Pancreas (tissue), 10 donors: ENCODE measurements around the gene FRS2. TPM values are rescaled to one million over a fixed set of nuclear protein-coding genes. Genes with fewer than 3 reads are reported as not detected.

Source experiments
- ATAC-seq, 4 donors: fragments of 200-7000 bp; cut with Tn5 transposase; one replicate each; pipeline versions ENCODE4 v1.8.0 to v1.9.1; 2020; ENCODE audit warnings: mild to moderate bottlenecking in 4 of 4, moderate library complexity in 4 of 4
- DNase-seq, 6 donors: peaks; one replicate each; pipeline ENCODE4 v3.0.0-alpha.2; 2020
- FAIRE-seq: peaks from 2 replicates; lab custom pipeline; 2012; peaks lifted over from hg19 to GRCh38; lab: Jason Lieb, UNC
- H3K27ac ChIP-seq, 4 donors: fragments of 200-600 bp; sonication (generic); 1 replicate in 3 of 4; 2 replicates in 1 of 4; pipeline versions ENCODE4 v1.5.0 to v1.8.0; 2020
- H3K27me3 ChIP-seq, 4 donors: fragments of 200-600 bp; one replicate each; pipeline ENCODE4 v1.8.0; 2021
- H3K36me3 ChIP-seq, 3 donors: fragments of 200-600 bp; sonication (generic) in 1 of 3; one replicate each; pipeline versions ENCODE4 v1.5.0 to v1.8.0; 2020 to 2021
- H3K4me1 ChIP-seq, 3 donors: fragments of 200-600 bp; one replicate each; pipeline ENCODE4 v1.8.0; 2021
- H3K4me3 ChIP-seq, 4 donors: fragments of 200-600 bp; sonication (generic) in 2 of 4; one replicate each; pipeline versions ENCODE4 v1.5.0 to v1.8.0; 2020 to 2021
- H3K9me3 ChIP-seq, 4 donors: fragments of 200-600 bp; one replicate each; pipeline ENCODE4 v1.8.0; 2021
- WGBS, 2 donors: extraction: QIAGEN DNeasy Blood & Tissue Kit; methylation state at CpG; one replicate each; pipeline ENCODE4 v1.1.7; 2013; 5-methylcytosine and 5-hydroxymethylcytosine counted together
- intact Hi-C, 3 donors: fragments of 100-400 bp; cut with DNase I; formaldehyde crosslinking; loops; one replicate each; pipeline versions ENCODE4 v1.11.1 to v1.14.2; 2022
- polyA plus RNA-seq, 2 donors: library from polyadenylated mRNA; stranded (reverse); fragments of 200-250 nt; gene quantifications; one replicate each; pipeline ENCODE4 v1.2.3, GENCODE V29; 2013
- total RNA-seq, 6 donors: library from RNA; stranded (reverse); fragmentation: NEBNext Ultra II Directional in 4 of 6; extraction: Animal tissue kit (Norgen Biotek cat#: 25700) in 4 of 6; gene quantifications; one replicate each; pipeline versions ENCODE4 v1.2.1 to v1.2.4, GENCODE V29; 2021 to 2023
- TF ChIP-seq, protein P1 (sequence below), 4 donors: fragments of 200-600 bp; sonication (generic) in 3 of 4; IDR thresholded peaks; one replicate each; pipeline versions ENCODE4 v1.5.0 to v1.8.0; 2021; ENCODE audit warnings: antibody characterized with exemption in 4 of 4
- donor health status: healthy with polysubstance abuse.
- donor health status: DM: no; HTN: no; CAD: no; lungs with moderate emphysema.
- donor health status: DM: no; HTN: no; CAD: no.
- donor health status: control.
- donor health status: control.
- donor health status: Bipolar disorder and iron deficiency.
- donor health status: DM: yes; HTN: yes; CAD: no.
- donor health status: DM: no; HTN: no; CAD: no.
- donor health status: DM: no; HTN: no; CAD: no.
- donor health status: DM: yes; HTN: yes; CAD: no.

The FRS2 gene
- total and polyA plus RNA-seq, 8 donors = 2.5 to 23.2 (median 12.1) TPM

DNA sequence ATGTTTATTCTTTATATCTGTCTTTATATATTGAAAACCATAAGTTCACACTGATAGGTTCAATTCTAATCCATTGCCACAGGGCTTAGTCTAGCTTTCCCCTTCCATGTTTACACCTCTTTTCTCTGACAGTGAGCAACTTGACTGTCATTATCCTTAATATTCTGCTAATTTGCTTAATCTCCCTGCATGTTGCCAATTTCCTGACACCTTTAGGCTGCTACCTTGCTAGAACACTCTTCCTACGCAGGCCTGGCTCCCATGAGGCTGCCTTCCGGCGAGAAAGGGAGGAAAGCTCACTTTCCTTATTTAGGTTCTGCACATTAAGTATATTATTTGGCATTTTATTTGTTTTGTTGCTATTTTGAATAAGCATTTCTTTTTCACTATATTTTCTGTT is 12.8 kb upstream of the FRS2 start:
- no peak for ATAC-seq
- 65% methylated on average over 3 of the region's 3 CpGs for WGBS, 2 donors
- H3K27me3 ChIP-seq = no peaks in the 10 kb centered on the region
- no peaks in the 10 kb centered on the region for H3K9me3 ChIP-seq
- TF ChIP-seq, protein P1, sequence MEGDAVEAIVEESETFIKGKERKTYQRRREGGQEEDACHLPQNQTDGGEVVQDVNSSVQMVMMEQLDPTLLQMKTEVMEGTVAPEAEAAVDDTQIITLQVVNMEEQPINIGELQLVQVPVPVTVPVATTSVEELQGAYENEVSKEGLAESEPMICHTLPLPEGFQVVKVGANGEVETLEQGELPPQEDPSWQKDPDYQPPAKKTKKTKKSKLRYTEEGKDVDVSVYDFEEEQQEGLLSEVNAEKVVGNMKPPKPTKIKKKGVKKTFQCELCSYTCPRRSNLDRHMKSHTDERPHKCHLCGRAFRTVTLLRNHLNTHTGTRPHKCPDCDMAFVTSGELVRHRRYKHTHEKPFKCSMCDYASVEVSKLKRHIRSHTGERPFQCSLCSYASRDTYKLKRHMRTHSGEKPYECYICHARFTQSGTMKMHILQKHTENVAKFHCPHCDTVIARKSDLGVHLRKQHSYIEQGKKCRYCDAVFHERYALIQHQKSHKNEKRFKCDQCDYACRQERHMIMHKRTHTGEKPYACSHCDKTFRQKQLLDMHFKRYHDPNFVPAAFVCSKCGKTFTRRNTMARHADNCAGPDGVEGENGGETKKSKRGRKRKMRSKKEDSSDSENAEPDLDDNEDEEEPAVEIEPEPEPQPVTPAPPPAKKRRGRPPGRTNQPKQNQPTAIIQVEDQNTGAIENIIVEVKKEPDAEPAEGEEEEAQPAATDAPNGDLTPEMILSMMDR (IDR thresholded peaks at IDR 0.05) = no peak
- H3K27ac ChIP-seq = no peak overlapping the region
- H3K4me3 ChIP-seq = no peak overlapping the region
- DNase-seq = no peak
- intact Hi-C loops = no loop called here
- no peaks in the 10 kb centered on the region for H3K4me1 ChIP-seq
- no peak for FAIRE-seq
- no peaks in the 10 kb centered on the region for H3K36me3 ChIP-seq

DNA sequence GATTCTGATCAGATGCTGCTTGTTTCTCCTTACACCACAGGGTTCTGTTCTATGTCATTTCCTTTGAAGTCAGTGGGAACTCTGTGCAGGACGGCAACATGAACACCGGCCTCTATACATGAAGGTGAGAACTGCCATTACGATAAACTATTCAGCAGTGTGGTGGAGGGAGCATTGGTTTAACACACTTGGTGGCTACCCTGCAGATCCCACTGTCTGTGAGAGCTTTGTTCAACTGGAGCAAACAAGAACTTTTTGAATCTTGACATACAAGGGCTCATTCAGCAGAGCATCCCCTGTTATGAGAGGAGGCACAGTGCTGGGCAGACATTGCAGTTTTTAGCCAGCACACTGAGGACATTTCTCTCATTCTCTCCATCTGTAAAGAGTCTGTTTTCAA is 10.7 kb upstream of the FRS2 start:
- TF ChIP-seq, protein P1 (IDR thresholded peaks at IDR 0.05) = no peak
- no peaks in the 10 kb centered on the region for H3K27me3 ChIP-seq
- no peaks in the 10 kb centered on the region for H3K36me3 ChIP-seq
- H3K4me1 ChIP-seq = no peaks in the 10 kb centered on the region
- no peak for DNase-seq
- intact Hi-C loops = no loop called here
- no peaks in the 10 kb centered on the region for H3K9me3 ChIP-seq
- no peak overlapping the region for H3K4me3 ChIP-seq
- no peak overlapping the region for H3K27ac ChIP-seq
- WGBS, 2 donors = 85 to 89% methylated on average over 3 of the region's 3 CpGs
- ATAC-seq = no peak
- no peak for FAIRE-seq

DNA sequence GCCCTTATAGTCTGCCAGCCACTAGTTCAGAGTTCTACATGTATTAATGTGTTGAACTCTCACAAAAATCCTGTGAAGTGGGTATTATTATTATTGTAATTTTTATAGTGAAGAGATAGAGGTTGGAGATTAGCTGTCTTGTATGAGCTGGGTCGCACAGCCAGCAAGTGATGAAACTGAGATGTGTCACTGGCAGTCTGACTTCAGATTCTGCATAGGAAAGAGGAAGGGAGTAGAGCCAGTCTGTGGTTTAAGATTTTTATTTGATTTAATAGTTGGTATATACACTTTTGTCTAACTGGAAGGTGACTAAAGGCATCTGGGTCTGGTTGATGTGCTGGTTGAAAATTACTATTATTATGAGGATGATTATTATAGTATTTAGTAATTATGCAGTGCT is 5.8 kb upstream of the FRS2 start:
- ATAC-seq (no peak), FAIRE-seq (no peak), DNase-seq (no peak)
- H3K4me1 ChIP-seq = no peaks in the 10 kb centered on the region
- intact Hi-C loops = no loop called here
- no peak overlapping the region for H3K27ac ChIP-seq
- H3K4me3 ChIP-seq = no peak overlapping the region
- TF ChIP-seq, protein P1 (IDR thresholded peaks at IDR 0.05) = no peak
- H3K36me3 ChIP-seq = no peaks in the 10 kb centered on the region
- H3K9me3 ChIP-seq = no peaks in the 10 kb centered on the region
- no peaks in the 10 kb centered on the region for H3K27me3 ChIP-seq
- WGBS, 2 donors = 63 to 76% methylated on average over 1 of the region's 1 CpG

DNA sequence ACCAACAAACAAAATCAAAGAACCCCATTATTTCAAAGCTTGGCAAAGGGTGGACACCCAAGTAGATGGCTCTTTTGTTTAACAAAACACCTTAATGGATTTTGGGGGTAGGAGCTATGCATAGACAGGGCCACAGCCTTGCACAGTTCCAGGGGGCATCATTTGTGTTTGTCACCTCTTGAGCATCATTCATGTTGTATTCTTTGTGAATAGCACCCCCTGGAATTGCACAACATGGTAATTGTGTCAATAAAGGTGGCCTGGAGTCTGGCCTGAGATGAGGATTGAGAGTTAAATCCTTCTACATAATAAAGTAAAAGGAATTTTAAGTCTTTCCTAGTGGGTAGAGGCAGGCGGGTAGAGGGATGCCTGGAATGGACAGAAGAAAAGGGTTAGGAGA is 3.3 kb upstream of the FRS2 start:
- Histone ChIP-seq H3K27ac (no peak overlapping the region), H3K9me3 (no peaks in the 10 kb centered on the region), H3K27me3 (no peaks in the 10 kb centered on the region), H3K4me1 (peaks cover 5 to 8% (median 8%) of the 10 kb centered on the region in 3 donors), H3K4me3 (no peak overlapping the region), H3K36me3 (no peaks in the 10 kb centered on the region)
- TF ChIP-seq, protein P1 (IDR thresholded peaks at IDR 0.05) = no peak
- intact Hi-C loops = no loop called here
- ATAC-seq = no peak
- no peak for DNase-seq
- WGBS, 2 donors = 70 to 83% methylated on average over 1 of the region's 1 CpG
- no peak for FAIRE-seq

DNA sequence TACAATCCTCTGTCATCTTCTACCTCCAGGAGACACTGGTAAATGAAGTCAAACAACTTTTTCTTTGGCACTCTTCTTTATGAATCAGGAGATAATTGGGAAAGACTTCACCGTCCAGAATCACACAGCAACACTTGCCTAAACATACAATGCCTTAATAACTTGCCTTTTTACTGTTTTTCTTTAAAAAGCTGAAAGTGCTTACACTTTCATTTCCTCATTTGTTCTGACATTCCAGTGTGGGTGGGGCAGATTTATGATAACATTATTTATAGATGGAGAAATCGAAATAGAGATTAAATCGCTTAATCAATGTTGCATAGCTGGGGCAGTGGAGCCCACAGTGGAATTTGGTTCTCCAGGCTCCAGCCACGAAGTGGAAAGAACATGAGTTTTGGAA is 2.8 kb upstream of the FRS2 start:
- intact Hi-C loops = no loop called here
- no peak for ATAC-seq
- H3K36me3 ChIP-seq = no peaks in the 10 kb centered on the region
- no peaks in the 10 kb centered on the region for H3K9me3 ChIP-seq
- H3K4me3 ChIP-seq = no peak overlapping the region
- H3K27ac ChIP-seq = no peak overlapping the region
- DNase-seq = no peak
- FAIRE-seq = no peak
- peaks cover 6 to 13% (median 9%) of the 10 kb centered on the region in 3 donors for H3K4me1 ChIP-seq
- H3K27me3 ChIP-seq = no peaks in the 10 kb centered on the region
- TF ChIP-seq, protein P1 (IDR thresholded peaks at IDR 0.05) = no peak
- WGBS, 2 donors = 37 to 40% methylated on average over 4 of the region's 4 CpGs
